HG02943 (cell line): ENCODE measurements around the gene BACH2.
"Not testable (repeated sequence)": the region's sequence is repeated elsewhere in the genome, so short reads cannot be mapped to it uniquely, and the experiment has no call there.

Experiments used
- ATAC-seq: cut with Tn5 transposase; IDR thresholded peaks from one replicate; pipeline ENCODE4 v1.9.1; 2021; ENCODE audit warnings: mild to moderate bottlenecking, low read depth, moderate library complexity; ENCODE audit not compliant: unreplicated experiment

The BACH2 gene

GRCh38 chr6:89932245-89932802 is 364.3 kb downstream of the BACH2 start:
- no peak for ATAC-seq

- ATAC-seq, result no peak
These were observed 365.9 kb downstream of the BACH2 start for GRCh38 chr6:89930789-89931188.

- no peak for ATAC-seq
These were observed 368.0 kb downstream of the BACH2 start for GRCh38 chr6:89928604-89929003.

- no peak for ATAC-seq
These were observed 368.7 kb downstream of the BACH2 start for GRCh38 chr6:89927791-89928550.

- ATAC-seq, result no peak
These were observed 369.4 kb downstream of the BACH2 start for GRCh38 chr6:89927264-89927663.

GRCh38 chr6:89925826-89926225 is 370.8 kb downstream of the BACH2 start:
- ATAC-seq, result no peak

GRCh38 chr6:89924231-89924630 is 372.4 kb downstream of the BACH2 start:
- ATAC-seq, result no peak

- no peak for ATAC-seq
These were observed 375.0 kb downstream of the BACH2 start for GRCh38 chr6:89921691-89922090.

- ATAC-seq, result no peak
These were observed 375.4 kb downstream of the BACH2 start for GRCh38 chr6:89921197-89921596.

- ATAC-seq, result no peak
These were observed 378.8 kb downstream of the BACH2 start for GRCh38 chr6:89917801-89918366.

GRCh38 chr6:89917216-89917615 is 379.4 kb downstream of the BACH2 start:
- no peak for ATAC-seq

GRCh38 chr6:89916136-89916920 is 380.3 kb downstream of the BACH2 start:
- no peak for ATAC-seq

GRCh38 chr6:89910902-89911240 is 385.8 kb downstream of the BACH2 start:
- ATAC-seq, result no peak

GRCh38 chr6:89910001-89910901 is 386.4 kb downstream of the BACH2 start:
- not testable (repeated sequence) for ATAC-seq

GRCh38 chr6:89895276-89895874 is 401.3 kb downstream of the BACH2 start:
- no peak for ATAC-seq

- ATAC-seq, result no peak
These were observed 402.5 kb downstream of the BACH2 start, which contains the start of gene GJA10 for GRCh38 chr6:89894169-89894568. Gene GJA10 (plus strand): TSS chr6:89894469. CDS start chr6:89894469, 0 bp downstream.

- not testable (repeated sequence) for ATAC-seq
These were observed 404.1 kb downstream of the BACH2 start for GRCh38 chr6:89892577-89892976.

- ATAC-seq, result not testable (repeated sequence)
These were observed 405.7 kb downstream of the BACH2 start for GRCh38 chr6:89890845-89891528.

- ATAC-seq, result no peak
These were observed 407.8 kb downstream of the BACH2 start for GRCh38 chr6:89888871-89889270.
